H9 (cell line): Measurements from ENCODE around the gene YAP1. TPM values are rescaled to one million over a fixed set of nuclear protein-coding genes. Genes with fewer than 3 reads are reported as not detected.
A peak's percentile ranks its signal among the peaks of the same experiment; 100 is the strongest.
"Not testable (repeated sequence)": the region's sequence is repeated elsewhere in the genome, so short reads cannot be mapped to it uniquely, and the experiment has no call there.

Experiments
- DNase-seq: peaks from one replicate; pipeline ENCODE4 v3.0.0-alpha.2; 2017
- H2AFZ ChIP-seq: one replicate; pipeline ENCODE4 v1.6.1; 2013; ENCODE audit warnings: mild to moderate bottlenecking, low read length, control low read depth, moderate library complexity
- H2AK5ac ChIP-seq: 2 replicates; pipeline ENCODE4 v1.6.1; 2013; ENCODE audit warnings: low read length, control low read depth, mixed read lengths; ENCODE audit not compliant: insufficient read length
- H2BK120ac ChIP-seq: one replicate; pipeline ENCODE4 v1.6.1; 2013; ENCODE audit warnings: low read depth, mild to moderate bottlenecking, low read length, control low read depth, inconsistent platforms; ENCODE audit not compliant: poor library complexity, severe bottlenecking
- H2BK12ac ChIP-seq: 2 replicates; pipeline ENCODE4 v1.6.1; 2013; ENCODE audit warnings: low read length, control low read depth, mixed read lengths, low read depth; ENCODE audit not compliant: insufficient read length
- H2BK15ac ChIP-seq: 2 replicates; pipeline ENCODE4 v1.6.1; 2013; ENCODE audit warnings: low read depth, low read length, control low read depth
- H2BK20ac ChIP-seq: one replicate; pipeline ENCODE4 v1.6.1; 2013; ENCODE audit warnings: low read depth, mild to moderate bottlenecking, low read length, control low read depth, inconsistent platforms; ENCODE audit not compliant: poor library complexity, severe bottlenecking
- H2BK5ac ChIP-seq: 2 replicates; pipeline ENCODE4 v1.6.1; 2013; ENCODE audit warnings: low read length, control low read depth, mixed read lengths; ENCODE audit not compliant: insufficient read length
- H3K14ac ChIP-seq: 2 replicates; pipeline ENCODE4 v1.6.1; 2013; ENCODE audit warnings: low read length, control low read depth; ENCODE audit not compliant: insufficient read depth
- H3K18ac ChIP-seq: 2 replicates; pipeline ENCODE4 v1.6.1; 2013; ENCODE audit warnings: low read depth, mild to moderate bottlenecking, mixed read lengths, low read length, control low read depth; ENCODE audit not compliant: insufficient read length
- H3K23ac ChIP-seq: 2 replicates; pipeline ENCODE4 v1.6.1; 2013; ENCODE audit warnings: low read length, control low read depth, mixed read lengths, low read depth; ENCODE audit not compliant: insufficient read length
- H3K23me2 ChIP-seq: 2 replicates; pipeline ENCODE4 v1.6.1; 2013; ENCODE audit warnings: low read depth, mild to moderate bottlenecking, mixed read lengths, low read length, control low read depth; ENCODE audit not compliant: insufficient read length, poor library complexity, severe bottlenecking
- H3K27ac ChIP-seq: 2 replicates; pipeline ENCODE4 v1.5.1; 2013; ENCODE audit warnings: low read length, control low read depth, mixed read lengths, low read depth; ENCODE audit not compliant: insufficient read length
- H3K27me3 ChIP-seq: 2 replicates; pipeline ENCODE4 v1.6.1; 2013; ENCODE audit warnings: low read length, control low read depth, inconsistent platforms; ENCODE audit not compliant: insufficient read depth
- H3K4ac ChIP-seq: 2 replicates; pipeline ENCODE4 v1.6.1; 2013; ENCODE audit warnings: low read depth, mild to moderate bottlenecking, control low read depth, inconsistent platforms, low read length, moderate library complexity
- H3K4me1 ChIP-seq: 2 replicates; pipeline ENCODE4 v1.6.1; 2013; ENCODE audit warnings: low read length, control low read depth, inconsistent platforms; ENCODE audit not compliant: insufficient read depth
- H3K4me2 ChIP-seq: 2 replicates; pipeline ENCODE4 v1.6.1; 2013; ENCODE audit warnings: low read length, control low read depth, mixed read lengths; ENCODE audit not compliant: insufficient read length, insufficient read depth
- H3K56ac ChIP-seq: 2 replicates; pipeline ENCODE4 v1.6.1; 2013; ENCODE audit warnings: low read depth, mild to moderate bottlenecking, mixed read lengths, low read length, control low read depth; ENCODE audit not compliant: insufficient read length
- H3K79me1 ChIP-seq: 2 replicates; pipeline ENCODE4 v1.6.1; 2013; ENCODE audit warnings: low read depth, mild to moderate bottlenecking, moderate library complexity, low read length, control low read depth, inconsistent platforms; ENCODE audit not compliant: insufficient read depth, poor library complexity, severe bottlenecking
- H3K79me2 ChIP-seq: 2 replicates; pipeline ENCODE4 v1.6.1; 2013; ENCODE audit warnings: low read length, control low read depth, inconsistent platforms; ENCODE audit not compliant: insufficient read depth
- H3K9ac ChIP-seq: 2 replicates; pipeline ENCODE4 v1.6.1; 2013; ENCODE audit warnings: low read length, control low read depth, mixed read lengths; ENCODE audit not compliant: insufficient read length; ENCODE audit errors: extremely low read depth
- H3K9me3 ChIP-seq: one replicate; pipeline ENCODE4 v1.6.1; 2013; ENCODE audit warnings: low read depth, low read length, inconsistent platforms; ENCODE audit not compliant: control insufficient read depth
- H3T11ph ChIP-seq: one replicate; pipeline ENCODE4 v1.6.1; 2013; ENCODE audit warnings: mild to moderate bottlenecking, low read length, control low read depth, inconsistent platforms
- H4K20me1 ChIP-seq: one replicate; pipeline ENCODE4 v1.6.1; 2013; ENCODE audit not compliant: control insufficient read depth, insufficient read length, insufficient read depth
- H4K5ac ChIP-seq: 2 replicates; pipeline ENCODE4 v1.6.1; 2013; ENCODE audit warnings: low read depth, mild to moderate bottlenecking, mixed read lengths, low read length, control low read depth; ENCODE audit not compliant: insufficient read length
- H4K8ac ChIP-seq: replicated peaks from 2 replicates; pipeline ENCODE4 v1.6.1; 2013; ENCODE audit warnings: low read length, control low read depth, mixed read lengths, low read depth; ENCODE audit not compliant: insufficient read length
- H4K91ac ChIP-seq: 2 replicates; pipeline ENCODE4 v1.6.1; 2013; ENCODE audit warnings: low read depth, mild to moderate bottlenecking, moderate library complexity, mixed read lengths, low read length, control low read depth; ENCODE audit not compliant: insufficient read length
- H3K27ac Mint-ChIP-seq, 3 experiments: 2 replicates in 2 of 3; 3 replicates in 1 of 3; pipeline ENCODE4 v1.8.0; 2020 to 2021; ENCODE audit warnings: mixed read lengths in 3 of 3, mild to moderate bottlenecking in 1 of 3, moderate library complexity in 1 of 3
- H3K27me3 Mint-ChIP-seq: 2 replicates; pipeline ENCODE4 v1.8.0; 2021; ENCODE audit warnings: low read depth, mild to moderate bottlenecking, moderate library complexity, mixed read lengths
- H3K36me3 Mint-ChIP-seq, 3 experiments: 2 replicates in 2 of 3; 3 replicates in 1 of 3; pipeline ENCODE4 v1.8.0; 2020 to 2021; ENCODE audit warnings: low read depth in 3 of 3, mixed read lengths in 3 of 3; ENCODE audit not compliant: insufficient read depth in 1 of 3
- H3K4me1 Mint-ChIP-seq, 2 experiments: 2 replicates each; pipeline ENCODE4 v1.8.0; 2020; ENCODE audit warnings: mixed read lengths in 2 of 2
- H3K4me3 Mint-ChIP-seq, 2 experiments: 2 replicates in 1 of 2; 3 replicates in 1 of 2; pipeline ENCODE4 v1.8.0; 2020 to 2021; ENCODE audit warnings: mild to moderate bottlenecking in 2 of 2, mixed read lengths in 2 of 2, moderate library complexity in 1 of 2
- H3K9me3 Mint-ChIP-seq, 2 experiments: 2 replicates in 1 of 2; 3 replicates in 1 of 2; pipeline ENCODE4 v1.8.0; 2020; ENCODE audit warnings: mild to moderate bottlenecking in 2 of 2, mixed read lengths in 2 of 2, moderate library complexity in 1 of 2
- WGBS: extraction: QIAGEN DNeasy Blood & Tissue Kit; methylation state at CpG from one replicate; pipeline ENCODE4 v1.1.7; 2013; ENCODE audit warnings: missing lambda C conversion rate, low lambda C conversion rate, mixed read lengths; ENCODE audit not compliant: insufficient read length; ENCODE audit errors: extremely low coverage; 5-methylcytosine and 5-hydroxymethylcytosine counted together
- total RNA-seq: library from RNA; stranded (reverse); gene quantifications from 2 replicates; pipeline ENCODE4 v1.2.1, GENCODE V29; 2021
- TF ChIP-seq, protein P1 (sequence below): fragments of 200-600 bp; sonication (generic); conservative IDR thresholded peaks from 3 replicates; pipeline ENCODE4 v1.8.0; 2021; ENCODE audit warnings: antibody characterized with exemption, mild to moderate bottlenecking

Gene YAP1
- total RNA-seq, 1 experiment from 2014 or later: 124 TPM

- Histone ChIP-seq H3K14ac (no peak overlapping the region), H3K79me1 (no peaks in the 10 kb centered on the region), H3K79me2 (no peaks in the 10 kb centered on the region), H3K27ac (no peak overlapping the region), H3K9ac (no peak overlapping the region), H3K27me3 (no peaks in the 10 kb centered on the region), H3K18ac (no peak overlapping the region), H4K8ac (no peak overlapping the region), H3K9me3 (no peaks in the 10 kb centered on the region), H3K4ac (no peak overlapping the region), H2BK12ac (peak overlapping the region; percentile 88), H2BK120ac (no peak overlapping the region), H3K23ac (no peak overlapping the region), H4K5ac (no peak overlapping the region), H3K56ac (no peak overlapping the region), H3K23me2 (no peaks in the 10 kb centered on the region), H2BK5ac (no peak overlapping the region), H3T11ph (no peak overlapping the region), H4K91ac (no peak overlapping the region), H3K4me2 (no peak overlapping the region), H2AK5ac (no peak overlapping the region), H2BK15ac (no peak overlapping the region), H4K20me1 (no peaks in the 10 kb centered on the region), H2AFZ (no peak overlapping the region), H3K4me1 (peaks cover 6% of the 10 kb centered on the region), H2BK20ac (peak overlapping the region; percentile 75)
- H3K27ac Mint-ChIP-seq: peak overlapping the region in 1 of 3 experiments; percentile 76; a peak in 1 of 7 replicates
- H3K36me3 Mint-ChIP-seq: peaks cover 11 to 16% (median 12%) of the 10 kb centered on the region in 3 experiments
- no CpG with 5 or more reads among the region's 2 CpGs for WGBS
- peaks cover 71 to 75% of the 10 kb centered on the region in 2 experiments for H3K4me1 Mint-ChIP-seq
- H3K27me3 Mint-ChIP-seq: no peaks in the 10 kb centered on the region
- H3K9me3 Mint-ChIP-seq: peaks cover 7 to 10% of the 10 kb centered on the region in 2 experiments
- H3K4me3 Mint-ChIP-seq: no peak overlapping the region
- TF ChIP-seq, protein P1, sequence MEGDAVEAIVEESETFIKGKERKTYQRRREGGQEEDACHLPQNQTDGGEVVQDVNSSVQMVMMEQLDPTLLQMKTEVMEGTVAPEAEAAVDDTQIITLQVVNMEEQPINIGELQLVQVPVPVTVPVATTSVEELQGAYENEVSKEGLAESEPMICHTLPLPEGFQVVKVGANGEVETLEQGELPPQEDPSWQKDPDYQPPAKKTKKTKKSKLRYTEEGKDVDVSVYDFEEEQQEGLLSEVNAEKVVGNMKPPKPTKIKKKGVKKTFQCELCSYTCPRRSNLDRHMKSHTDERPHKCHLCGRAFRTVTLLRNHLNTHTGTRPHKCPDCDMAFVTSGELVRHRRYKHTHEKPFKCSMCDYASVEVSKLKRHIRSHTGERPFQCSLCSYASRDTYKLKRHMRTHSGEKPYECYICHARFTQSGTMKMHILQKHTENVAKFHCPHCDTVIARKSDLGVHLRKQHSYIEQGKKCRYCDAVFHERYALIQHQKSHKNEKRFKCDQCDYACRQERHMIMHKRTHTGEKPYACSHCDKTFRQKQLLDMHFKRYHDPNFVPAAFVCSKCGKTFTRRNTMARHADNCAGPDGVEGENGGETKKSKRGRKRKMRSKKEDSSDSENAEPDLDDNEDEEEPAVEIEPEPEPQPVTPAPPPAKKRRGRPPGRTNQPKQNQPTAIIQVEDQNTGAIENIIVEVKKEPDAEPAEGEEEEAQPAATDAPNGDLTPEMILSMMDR: no peak
- no peak for DNase-seq
Observed at GRCh38 chr11:102199673-102200072, 89.4 kb downstream of the YAP1 start.

- not testable (repeated sequence) for H2BK120ac ChIP-seq, H3K4me1 ChIP-seq, H3K56ac ChIP-seq, H2BK5ac ChIP-seq, H3K9me3 Mint-ChIP-seq, H3K4ac ChIP-seq, H4K91ac ChIP-seq, H2BK12ac ChIP-seq, H3K27ac ChIP-seq, H4K8ac ChIP-seq, H3K14ac ChIP-seq, H3K4me2 ChIP-seq, H3K79me1 ChIP-seq, H3K23ac ChIP-seq, H3K9me3 ChIP-seq, H3K27me3 Mint-ChIP-seq, H4K5ac ChIP-seq, H3K23me2 ChIP-seq, H3K36me3 Mint-ChIP-seq, DNase-seq, H3K18ac ChIP-seq, H2BK15ac ChIP-seq, H2AK5ac ChIP-seq, H3T11ph ChIP-seq, H2AFZ ChIP-seq, H4K20me1 ChIP-seq, H3K4me3 Mint-ChIP-seq, H2BK20ac ChIP-seq, H3K27me3 ChIP-seq, H3K79me2 ChIP-seq, H3K9ac ChIP-seq
- WGBS: no CpG with 5 or more reads among the region's 5 CpGs
- Mint-ChIP-seq H3K27ac (0 out of 7 replicates have a peak overlapping the region, but pooled peaks of 1 of the 3 experiments have one; percentile 22), H3K4me1 (peaks cover 73 to 75% of the 10 kb centered on the region in 2 experiments)
Observed at GRCh38 chr11:102200325-102200724, 90.1 kb downstream of the YAP1 start.
